ENCODE measurements around the gene SLC6A3.

The SLC6A3 gene

DNA sequence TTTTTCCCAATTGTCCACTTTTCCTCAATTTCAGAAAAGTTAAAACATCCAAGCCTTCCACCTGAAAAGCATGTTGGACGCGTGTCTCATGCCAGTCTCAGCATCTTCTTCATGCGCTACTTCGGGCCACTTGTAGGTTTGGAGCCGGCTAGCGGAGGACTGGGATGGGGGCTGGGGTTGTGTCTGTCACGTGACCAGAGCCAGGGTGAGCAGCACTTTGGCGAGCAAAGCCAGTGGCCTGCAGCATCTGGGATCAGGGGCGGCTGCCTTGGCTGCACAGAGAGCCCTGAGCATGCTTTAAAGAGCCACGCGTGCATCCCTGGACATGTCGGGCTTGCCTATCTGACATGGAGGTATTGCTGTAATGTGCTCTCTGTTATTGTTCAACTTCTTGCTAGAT, 41.2 kb downstream of the SLC6A3 start:
- DNase-seq, result no peak

DNA sequence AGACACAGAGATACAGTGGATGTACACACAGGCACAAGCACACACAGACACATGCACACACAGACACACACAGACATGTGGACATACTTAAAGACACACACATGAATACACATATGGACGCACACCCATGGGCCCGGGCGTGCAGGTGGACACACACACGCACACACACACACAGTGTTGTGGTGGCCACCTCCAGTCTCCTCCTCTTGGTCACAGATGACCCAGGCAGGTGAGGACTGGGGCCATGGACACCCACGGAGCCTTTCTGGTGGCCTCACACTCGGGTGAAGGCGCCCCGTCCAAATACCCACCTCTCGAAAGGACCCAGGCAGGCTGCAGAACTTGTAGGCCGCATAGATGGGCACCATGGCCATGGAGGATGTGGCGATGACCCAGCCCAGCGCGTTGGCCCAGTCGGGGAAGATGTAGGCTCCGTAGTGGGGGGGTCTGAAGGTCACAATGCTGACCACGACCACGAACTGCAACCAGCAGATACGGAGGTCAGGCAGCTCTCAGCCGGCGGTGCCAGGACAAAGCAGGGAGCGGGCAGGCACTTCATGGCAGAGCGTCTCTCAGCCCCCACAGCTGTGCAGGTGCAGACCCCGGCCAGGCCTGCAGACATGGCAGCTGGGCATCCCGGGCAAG, 42.5 kb downstream of the SLC6A3 start:
- DNase-seq, result no peak

- peak; percentile 6 for DNase-seq
These were observed 43.6 kb downstream of the SLC6A3 start for GRCh38 chr5:1401536-1402138.

DNA sequence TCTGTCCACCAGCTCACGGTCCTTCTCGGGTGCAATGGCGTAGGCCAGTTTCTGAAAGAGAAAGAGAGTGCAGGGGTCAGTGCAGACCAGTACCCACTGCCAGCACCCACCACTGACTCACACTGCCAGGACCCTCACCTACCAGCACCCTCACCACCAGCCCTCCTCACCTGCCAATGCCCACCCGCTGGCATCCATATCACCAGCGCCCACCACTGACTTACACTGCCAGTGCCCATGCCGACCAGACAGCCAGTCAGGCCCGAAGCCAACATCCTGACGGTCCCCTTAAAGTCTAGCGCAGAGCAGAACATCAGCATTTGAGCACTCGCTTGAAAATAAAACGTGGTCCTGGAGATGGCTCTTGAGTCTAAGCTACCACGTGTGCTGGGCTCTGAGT, 44.3 kb downstream of the SLC6A3 start:
- DNase-seq, result no peak

DNA sequence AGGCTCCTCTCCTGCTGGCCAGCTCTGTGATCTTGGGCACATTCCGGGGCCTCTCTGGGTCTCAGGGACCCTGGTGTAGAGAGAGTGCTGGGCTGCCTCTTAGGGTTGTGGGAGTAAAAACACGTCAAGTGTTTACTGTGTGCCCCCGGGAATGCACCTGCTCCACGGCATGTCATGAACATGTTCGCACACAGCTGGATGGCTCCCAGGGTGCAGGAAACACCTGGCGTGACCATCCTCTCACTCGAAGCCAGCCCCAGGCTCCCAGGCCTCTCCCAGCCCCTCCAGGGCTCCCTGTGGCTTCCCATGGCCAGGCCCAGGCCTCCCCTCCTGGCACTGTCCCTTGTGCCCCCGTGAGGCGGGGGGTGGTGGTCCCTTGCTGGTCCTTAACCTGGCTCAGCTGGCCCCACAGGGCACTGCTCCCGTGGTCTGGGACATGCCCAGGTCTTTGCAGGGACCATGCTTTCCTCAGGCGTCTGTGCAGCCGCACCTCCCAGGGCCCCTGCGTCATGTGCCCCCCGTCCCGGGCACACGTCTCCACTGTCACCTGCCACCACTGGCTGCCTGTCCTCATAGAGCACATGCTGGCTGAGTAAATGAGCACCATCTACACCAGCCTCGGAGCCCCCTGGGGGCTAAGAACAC, 44.9 kb downstream of the SLC6A3 start:
- DNase-seq, result no peak

DNA sequence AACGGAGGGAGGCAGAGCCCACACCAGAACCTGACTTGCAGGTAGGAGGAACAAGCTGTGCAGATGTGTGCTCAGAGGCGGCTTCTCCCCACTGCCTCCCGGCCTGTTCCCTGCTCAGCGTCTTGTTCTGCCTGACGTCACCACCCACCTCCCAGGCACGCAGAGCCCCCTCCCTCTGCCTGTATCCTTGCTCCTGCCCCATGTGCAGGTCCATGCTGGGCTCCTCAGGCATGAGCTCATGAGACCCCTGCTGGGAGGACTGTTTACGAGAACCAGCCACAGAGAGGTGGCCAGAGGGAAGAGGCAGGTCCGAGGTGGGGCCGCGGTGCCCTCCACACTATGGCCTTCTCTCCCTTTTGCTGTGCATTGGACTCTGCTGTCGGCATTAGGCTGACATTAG, 45.5 kb downstream of the SLC6A3 start:
- DNase-seq, result no peak

DNA sequence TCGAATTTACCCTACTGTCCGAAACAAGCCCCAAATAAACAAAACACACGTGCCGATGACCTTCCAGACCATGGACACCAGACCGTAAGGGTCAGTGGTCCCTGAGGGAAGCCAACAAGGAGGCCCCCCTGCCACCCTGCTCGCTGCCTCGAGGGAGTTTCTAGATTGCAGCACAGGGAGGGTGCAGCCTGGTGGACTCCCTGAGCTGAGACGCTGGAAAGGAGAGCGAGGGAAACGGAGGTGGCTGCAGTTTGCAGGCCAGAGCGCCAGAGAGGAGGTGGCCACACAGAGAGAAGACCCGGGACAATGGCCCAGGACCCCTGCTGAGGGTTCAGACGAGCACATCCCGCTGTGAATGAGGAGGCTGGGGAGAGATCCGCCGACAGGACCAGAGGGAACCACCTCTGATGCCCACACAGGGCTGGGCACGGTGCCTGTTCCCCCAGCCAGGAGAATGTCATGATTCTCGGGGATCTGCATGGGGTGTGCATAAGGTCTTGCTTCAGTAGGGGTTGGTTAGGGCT, 48.9 kb downstream of the SLC6A3 start:
- DNase-seq, result no peak

- no peak for DNase-seq
These were observed 50.1 kb downstream of the SLC6A3 start for GRCh38 chr5:1394881-1395860.

DNA sequence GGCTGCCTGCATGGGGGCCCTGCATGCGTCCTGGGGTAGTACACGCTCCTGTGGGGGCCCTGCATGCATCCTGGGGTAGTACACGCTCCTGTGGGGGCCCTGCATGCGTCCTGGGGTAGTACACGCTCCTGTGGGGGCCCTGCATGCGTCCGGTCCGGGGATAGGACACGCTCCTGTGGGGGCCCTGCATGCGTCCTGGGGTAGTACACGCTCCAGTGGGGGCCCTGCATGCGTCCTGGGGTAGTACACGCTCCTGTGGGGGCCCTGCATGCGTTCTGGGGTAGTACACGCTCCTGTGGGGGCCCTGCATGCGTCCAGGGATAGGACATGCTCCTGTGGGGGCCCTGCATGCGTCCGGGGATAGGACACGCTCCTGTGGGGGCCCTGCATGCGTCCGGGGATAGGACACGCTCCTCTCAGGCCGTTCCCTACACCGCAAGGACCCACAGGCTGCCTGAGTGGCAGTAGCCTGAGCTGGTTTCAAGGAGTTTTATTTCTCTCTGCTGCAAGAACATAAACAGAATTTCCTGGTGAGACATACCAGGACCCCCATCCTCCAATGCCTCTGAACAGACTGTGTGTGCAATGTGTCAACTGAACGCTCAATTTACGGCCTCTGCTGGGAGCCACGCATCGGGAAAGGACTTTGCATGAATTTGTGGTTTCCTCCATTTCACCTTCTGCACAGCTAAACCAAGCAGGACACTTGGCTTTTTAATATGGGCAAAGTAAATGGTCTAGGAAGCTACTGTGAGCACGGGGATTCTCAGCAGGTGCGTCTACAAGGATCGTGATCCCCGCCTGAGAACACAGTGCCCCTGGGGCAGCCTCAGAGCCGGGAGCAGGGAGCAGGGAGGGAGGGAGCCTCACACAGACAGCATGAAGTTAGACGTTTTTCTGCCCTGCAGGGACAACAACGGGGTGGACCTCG, 51.4 kb downstream of the SLC6A3 start:
- DNase-seq, result no peak

DNA sequence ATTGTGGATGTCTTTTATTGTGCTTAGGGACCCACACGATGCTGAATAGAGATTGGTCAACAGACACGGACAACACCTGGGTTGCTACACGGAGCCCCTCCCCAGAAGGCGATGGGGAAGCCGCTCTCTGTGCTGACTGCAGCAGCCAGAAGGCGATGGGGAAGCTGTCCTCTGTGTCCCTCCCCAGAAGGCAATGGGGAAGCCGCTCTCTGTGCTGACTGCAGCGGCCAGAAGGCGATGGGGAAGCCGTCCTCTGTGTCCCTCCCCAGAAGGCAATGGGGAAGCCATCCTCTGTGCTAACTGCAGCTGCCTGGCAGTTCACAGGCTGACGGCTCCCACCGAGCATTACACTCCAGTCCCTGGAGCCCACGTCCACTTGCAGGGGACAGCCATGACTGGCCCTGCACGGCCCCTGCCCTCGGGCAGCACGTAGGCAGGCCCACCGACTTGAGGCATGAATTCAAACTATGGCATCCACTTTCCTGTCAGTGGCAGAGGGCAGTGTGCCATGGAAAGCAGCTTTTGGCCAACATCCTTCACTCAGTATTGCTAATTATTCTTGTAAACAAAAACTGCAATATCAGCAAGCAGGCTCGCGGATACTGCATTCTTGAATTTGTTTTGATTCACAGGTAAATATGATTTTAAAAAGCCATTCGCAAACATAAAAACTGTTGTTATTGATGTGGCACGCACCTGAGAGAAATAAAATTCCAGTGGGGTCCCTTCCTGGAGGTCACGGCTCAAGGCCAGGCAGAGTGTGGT, 52.3 kb downstream of the SLC6A3 start:
- no peak for DNase-seq

DNA sequence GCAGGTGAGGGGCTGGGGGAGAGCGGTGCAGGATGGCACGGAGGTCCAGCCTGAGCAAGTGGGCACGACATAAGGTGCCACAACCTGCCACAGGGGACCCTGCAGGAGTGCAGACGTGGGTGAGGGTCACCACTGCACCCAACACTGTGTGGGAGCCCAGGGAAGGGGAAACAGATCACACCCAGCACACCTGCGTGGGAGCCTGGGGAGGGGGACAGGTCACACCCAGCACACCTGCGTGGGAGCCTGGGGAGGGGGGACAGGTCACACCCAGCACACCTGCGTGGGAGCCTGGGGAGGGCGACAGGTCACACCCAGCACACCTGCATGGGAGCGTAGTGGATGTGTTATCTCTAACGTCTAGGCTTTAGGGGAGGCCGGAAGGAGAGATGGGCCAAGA, 53.0 kb downstream of the SLC6A3 start:
- no peak for DNase-seq

GRCh38 chr5:1391691-1392090, 53.5 kb downstream of the SLC6A3 start:
- DNase-seq, result no peak

GRCh38 chr5:1390861-1391600, 54.2 kb downstream of the SLC6A3 start:
- no peak for DNase-seq

DNA sequence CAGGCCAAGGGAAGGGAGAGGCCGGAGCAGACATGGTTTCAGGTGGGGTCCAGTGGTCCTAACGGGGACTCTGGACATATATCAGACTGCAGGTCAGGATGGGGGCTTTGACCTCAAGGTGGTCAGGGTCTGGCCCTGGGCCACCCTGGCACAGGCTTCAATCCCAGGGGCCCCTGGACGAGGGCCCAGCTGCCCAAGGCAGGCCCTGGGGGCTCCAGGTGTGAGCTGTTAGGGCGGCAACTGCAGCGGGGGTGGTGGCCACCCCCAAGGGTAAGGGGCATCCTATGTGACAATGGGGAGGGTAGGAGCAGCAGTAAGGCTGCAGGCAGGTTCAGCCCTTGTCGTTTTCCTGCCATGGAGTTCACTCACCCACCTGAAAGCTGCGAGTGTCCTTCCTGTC, 54.9 kb downstream of the SLC6A3 start:
- no peak for DNase-seq

DNA sequence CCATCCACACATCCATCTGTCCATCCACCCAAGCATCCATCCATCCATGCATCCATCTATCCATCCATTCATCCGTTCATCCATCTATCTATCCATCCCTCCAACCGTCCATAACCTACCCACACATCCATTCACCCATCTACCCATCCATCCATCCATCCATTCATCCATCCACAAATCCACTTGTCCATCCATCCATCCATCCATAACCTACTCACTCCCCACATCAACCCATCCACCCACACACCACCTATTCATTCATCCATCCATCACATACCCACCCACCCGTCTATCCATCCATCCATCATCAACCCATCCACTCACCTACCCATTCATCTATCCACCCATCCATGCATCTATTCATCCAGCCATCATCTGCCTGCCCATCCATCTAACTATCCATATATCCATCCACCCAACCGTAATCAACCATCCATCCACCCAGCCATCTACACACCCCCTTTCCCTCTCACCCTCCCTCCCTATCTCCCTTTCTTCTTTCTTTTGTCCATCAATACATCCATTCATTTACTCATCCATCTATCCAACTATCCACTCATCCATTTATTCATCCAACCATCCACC, 56.8 kb downstream of the SLC6A3 start:
- DNase-seq, result no peak

DNA sequence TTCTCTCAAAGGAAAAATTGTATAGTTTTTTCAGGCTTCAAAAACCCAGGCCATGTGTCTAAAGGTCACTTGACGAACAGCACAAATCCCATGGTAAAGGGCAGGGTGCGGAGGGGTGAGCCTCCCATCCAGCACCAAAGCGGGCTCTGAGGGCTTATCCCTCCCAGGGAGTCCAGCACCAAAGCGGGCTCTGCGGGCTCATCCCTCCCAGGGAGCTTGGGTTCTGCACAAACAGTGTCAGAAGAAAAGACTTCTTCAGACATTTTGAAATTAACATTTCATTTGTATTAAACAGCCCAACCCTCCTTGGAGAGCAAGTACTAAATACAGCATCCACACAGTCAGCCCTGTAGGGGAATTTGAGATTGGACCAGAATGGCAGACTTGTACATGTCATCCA, 57.4 kb downstream of the SLC6A3 start:
- DNase-seq, result no peak

DNA sequence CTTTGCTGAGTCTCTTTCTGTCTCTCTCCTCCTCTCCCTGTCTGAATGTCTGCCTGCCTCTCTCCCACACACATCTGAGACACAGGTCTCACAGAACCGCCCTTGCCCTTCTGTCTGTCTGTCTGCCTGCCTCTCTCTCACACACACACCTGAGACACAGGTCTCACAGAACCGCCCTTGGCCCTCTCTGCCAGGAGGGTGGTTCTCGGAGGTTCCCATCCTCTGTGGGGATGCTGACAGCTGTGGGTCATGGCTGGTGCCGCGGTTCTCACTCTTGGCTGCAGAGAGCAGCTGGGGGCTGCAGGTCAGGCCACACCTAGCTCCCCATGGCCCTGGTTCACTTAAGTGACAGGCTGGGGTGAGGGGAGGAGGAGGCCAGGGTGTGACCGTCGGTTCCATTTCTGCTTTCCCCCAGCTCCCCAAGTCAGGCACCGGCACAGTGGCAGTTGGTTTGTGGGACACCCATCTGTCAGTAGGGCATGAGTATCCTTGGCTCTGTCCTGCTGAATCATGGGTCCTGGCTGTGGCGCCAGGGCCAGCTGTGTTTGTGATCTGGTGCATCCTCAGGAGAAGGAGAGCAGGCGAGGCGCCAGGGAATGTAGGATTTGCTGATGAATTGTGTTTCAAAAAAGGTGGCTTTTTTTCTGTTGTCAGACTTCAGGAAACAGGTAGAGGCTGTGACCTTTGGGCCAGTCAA, 58.0 kb downstream of the SLC6A3 start:
- DNase-seq, result no peak

DNA sequence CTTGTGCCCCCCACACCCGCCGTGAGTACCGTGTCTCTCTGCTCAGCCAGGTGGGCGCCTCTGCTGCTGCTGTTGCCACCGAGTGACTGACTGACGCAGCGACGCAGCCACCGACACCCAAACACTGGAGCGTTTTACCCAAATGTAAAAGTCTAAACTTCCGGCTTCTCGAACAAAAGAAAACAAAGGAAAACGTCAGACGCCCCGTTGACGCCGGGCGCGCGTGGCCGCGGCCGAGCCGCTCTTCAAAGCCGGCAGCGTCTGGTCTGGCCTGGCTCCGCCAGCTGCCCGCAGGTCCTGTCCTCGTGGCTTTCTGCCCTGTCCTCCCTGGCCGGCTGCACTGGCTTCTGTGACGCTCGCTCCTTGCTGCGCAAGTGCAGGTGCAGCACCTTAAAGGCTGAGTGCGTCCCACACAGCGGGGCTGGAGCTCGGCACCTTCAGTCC, 58.9 kb downstream of the SLC6A3 start:
- DNase-seq, result no peak

Measured in NCI-H1105 (cell line).